HTR-8/SVneo (cell line): ENCODE results near the gene GALNT1.

Source experiments
- DNase-seq: peaks from one replicate; pipeline ENCODE4 v3.0.0; 2011; ENCODE audit warnings: low spot score, mixed read lengths; ENCODE audit not compliant: insufficient read length
- FAIRE-seq: peaks from 2 replicates; lab custom pipeline; 2011; peaks lifted over from hg19 to GRCh38; lab: Jason Lieb, UNC

GALNT1 gene

GRCh38 chr18:35581898-35582641, 530 bp downstream of the GALNT1 start:
- FAIRE-seq (no peak), DNase-seq (no peak)

DNA sequence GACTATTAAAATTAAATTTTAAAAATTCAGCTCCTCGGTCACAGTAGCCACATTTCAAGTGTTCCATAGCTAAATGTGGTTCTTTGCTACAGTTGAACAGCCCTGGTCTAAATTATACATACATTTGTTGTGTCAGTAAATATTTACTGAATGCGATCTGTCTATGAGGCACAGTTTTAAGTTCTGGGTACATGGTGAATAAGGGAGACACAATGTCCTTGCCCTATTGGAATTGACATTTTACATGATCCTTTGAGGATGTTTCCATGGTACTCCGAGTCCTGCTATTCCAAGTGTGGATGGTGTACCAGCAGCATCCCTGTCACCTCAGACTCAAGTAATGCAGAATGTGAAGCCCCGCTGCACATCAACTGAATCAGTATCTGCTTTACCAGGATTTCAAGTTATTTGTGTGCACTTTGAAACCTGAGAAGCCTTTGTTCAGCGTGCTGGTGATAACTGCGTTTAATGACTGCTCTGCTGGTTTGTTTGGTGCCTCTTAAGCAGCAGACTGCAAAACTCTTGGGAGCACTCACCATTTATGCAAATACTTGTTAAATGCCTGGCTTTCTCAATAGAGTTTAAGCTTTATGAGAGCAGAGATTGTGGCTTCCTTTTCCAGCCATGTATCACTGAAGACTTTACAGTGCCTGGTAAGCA, 1.5 kb downstream of the GALNT1 start:
- DNase-seq (no peak), FAIRE-seq (no peak)

GRCh38 chr18:35584735-35585134, 3.2 kb downstream of the GALNT1 start:
- FAIRE-seq = no peak

DNA sequence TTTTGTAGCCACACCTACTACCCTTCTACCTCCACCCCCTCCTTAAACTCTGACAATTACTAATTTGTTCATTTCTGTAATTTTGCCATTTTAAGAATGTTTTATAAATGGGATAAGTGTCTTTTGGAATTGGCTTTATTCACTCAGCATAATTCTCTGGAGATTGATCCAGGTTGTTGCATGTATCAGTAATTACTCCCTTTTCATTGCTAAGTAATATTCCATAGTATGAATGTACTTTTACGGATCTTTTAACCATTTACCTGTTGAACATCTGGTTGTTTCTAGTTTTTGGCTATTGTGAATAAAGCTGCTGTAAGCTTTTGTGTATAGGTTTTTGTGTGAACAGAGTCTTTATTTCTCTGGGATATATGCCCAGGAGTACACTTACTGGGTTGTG, 4.1 kb downstream of the GALNT1 start:
- FAIRE-seq = no peak

More at GRCh38 chr18:35584735-35585134, 3.2 kb downstream of the GALNT1 start:
- no peak for DNase-seq

DNA sequence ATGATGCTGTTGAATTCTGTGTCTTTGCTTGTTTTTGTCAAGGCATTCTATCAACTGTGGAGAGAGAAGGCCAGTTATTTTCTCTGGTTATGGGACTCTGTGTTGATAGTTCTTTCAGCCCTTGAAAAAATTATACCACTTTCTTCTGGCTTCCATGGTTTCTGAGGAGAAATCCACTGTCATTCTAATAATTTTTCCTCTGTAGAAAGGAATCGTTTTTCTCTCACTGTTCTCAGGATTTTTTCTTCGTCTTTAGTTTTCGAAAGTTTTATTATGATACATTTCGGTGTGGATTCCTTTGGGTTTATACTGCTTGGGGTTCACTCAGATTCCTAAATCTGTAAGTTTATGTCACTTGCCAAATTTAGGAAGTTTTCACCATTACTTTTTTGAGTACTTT, 6.6 kb downstream of the GALNT1 start:
- DNase-seq (no peak), FAIRE-seq (no peak)

More for the DNA sequence above, 4.1 kb downstream of the GALNT1 start:
- DNase-seq = no peak

GRCh38 chr18:35588995-35589394, 7.5 kb downstream of the GALNT1 start:
- FAIRE-seq = no peak

DNA sequence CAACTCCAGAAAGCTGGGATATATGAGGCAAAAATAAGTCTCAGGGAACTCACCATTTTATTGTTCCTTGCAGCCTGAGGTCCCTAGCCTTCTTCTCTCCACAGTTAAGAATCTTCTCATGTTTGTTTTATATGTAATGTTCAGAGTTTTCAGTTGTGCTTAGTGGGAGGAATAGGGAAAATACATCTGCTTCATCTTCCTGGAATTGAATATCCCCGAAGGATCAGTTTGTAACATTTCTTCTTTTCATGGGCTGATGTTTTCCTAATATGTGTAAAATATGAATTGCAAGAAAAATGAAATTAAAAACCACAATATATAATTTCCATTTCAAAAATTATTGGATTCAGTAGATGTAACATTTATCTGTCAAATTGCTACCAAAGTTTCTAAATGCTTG, 8.0 kb downstream of the GALNT1 start:
- no peak for DNase-seq
- FAIRE-seq = no peak

More at GRCh38 chr18:35588995-35589394, 7.5 kb downstream of the GALNT1 start:
- DNase-seq = no peak

DNA sequence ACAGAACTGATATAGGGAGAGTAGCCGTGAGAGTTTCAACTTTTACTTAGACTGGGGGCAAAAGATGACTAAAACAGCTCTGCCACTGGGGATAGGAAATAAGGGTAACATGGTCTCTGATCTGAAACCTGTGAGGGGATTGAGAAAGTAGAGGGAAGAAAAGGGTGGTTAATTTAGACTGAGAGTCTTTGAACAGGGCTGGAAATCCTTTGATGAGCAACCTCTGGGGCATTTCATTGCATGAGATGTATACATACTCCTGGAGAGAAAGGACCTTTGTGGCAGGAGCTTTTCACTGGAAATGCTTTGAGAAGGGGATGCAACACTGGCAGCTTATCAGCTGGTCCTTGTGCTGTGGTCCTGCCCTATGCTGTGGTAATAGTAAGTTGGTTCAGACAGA, 9.4 kb downstream of the GALNT1 start:
- FAIRE-seq (no peak), DNase-seq (no peak)

- FAIRE-seq (no peak), DNase-seq (no peak)
Observed at GRCh38 chr18:35592298-35592697, 10.8 kb downstream of the GALNT1 start.

DNA sequence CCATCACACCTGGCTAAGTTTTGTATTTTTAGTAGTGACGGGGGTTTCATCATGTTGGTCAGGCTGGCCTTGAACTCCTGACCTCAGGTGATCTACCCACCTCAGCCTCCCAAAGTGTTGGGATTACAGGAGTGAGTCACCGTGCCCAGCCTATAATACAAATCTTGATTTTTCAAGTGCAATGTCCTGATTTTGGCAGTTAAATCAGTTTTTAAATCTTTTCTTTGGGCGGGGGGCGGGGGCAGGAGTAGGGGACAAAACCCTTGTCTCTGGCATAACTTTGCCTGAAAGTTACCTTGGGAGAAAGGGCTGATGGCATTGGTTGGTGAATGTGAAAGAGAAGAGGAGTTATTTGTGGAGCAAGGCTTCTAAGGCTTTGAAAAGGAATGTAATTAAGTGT, 12.3 kb downstream of the GALNT1 start:
- FAIRE-seq = no peak
- DNase-seq = no peak

GRCh38 chr18:35597758-35598157, 16.2 kb downstream of the GALNT1 start:
- no peak for FAIRE-seq

DNA sequence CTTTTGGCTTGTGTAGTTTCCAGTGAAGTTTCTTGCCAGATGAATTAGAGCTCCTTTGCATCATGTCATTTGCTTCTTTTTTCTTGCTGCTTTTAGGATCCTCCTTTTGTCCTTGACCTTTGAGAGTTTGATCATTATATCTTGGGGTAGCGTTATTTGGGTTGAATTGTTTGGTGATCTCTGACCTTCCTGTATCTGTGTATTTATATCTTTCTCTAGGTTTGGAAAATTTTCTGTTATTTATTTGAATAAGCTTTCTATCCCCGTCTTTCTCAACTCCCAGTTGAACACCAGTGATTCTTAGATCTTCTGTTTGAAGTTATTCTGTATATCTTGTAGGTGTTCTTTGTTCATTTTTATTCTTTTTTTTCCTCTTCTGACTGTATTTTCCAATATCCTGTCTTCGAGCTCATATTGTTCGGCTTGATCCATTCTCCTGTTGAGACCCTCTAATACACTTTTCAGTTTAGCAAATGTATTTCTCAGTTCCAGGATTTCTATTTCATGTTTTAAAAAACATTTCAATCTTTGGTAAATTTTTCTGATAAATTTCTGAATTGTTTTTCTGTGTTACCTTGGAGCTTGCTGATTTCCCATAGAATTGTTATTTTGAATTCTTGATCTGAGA, 20.8 kb downstream of the GALNT1 start:
- no peak for DNase-seq
- no peak for FAIRE-seq

More at GRCh38 chr18:35597758-35598157, 16.2 kb downstream of the GALNT1 start:
- no peak for DNase-seq

GRCh38 chr18:35603008-35603407, 21.5 kb downstream of the GALNT1 start:
- FAIRE-seq = no peak

GRCh38 chr18:35603528-35603927, 22.0 kb downstream of the GALNT1 start:
- DNase-seq (no peak), FAIRE-seq (no peak)

More at GRCh38 chr18:35603008-35603407, 21.5 kb downstream of the GALNT1 start:
- no peak for DNase-seq

GRCh38 chr18:35604369-35604768, 22.8 kb downstream of the GALNT1 start:
- FAIRE-seq = no peak
- no peak for DNase-seq

DNA sequence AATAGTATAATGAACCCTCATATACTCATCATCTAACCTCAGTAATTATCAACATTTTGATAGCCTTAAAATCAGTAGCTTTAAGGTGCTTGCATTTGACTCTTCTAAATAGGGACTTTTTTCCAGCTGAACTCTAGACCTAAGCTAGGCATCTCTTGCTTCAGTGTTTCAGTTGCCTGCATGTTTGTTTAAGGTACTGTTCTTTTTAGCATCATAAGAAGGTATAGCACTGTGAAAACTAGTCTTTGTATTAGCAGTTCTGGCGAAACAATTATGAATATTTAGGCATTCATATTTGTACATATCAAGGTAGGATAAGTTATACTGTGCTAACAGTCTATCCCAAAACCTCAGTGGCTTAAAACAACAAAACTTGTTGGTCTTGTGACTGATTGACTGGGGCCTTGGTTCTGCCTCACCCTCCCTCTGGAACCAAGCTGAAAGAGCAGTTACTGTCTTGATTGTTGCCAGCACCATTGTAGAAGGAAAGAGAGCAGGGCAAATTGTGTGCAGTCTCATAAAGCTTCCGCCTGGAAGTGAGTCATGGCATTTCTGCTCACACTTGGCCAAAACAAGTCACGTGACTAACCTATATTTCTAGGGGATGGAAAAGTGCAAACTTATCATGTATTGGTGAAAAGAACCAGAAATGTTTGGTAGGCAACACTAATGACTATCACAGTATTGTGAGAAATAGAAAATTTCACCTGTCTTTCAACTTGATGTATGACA, 24.3 kb downstream of the GALNT1 start:
- DNase-seq = no peak
- FAIRE-seq = no peak

DNA sequence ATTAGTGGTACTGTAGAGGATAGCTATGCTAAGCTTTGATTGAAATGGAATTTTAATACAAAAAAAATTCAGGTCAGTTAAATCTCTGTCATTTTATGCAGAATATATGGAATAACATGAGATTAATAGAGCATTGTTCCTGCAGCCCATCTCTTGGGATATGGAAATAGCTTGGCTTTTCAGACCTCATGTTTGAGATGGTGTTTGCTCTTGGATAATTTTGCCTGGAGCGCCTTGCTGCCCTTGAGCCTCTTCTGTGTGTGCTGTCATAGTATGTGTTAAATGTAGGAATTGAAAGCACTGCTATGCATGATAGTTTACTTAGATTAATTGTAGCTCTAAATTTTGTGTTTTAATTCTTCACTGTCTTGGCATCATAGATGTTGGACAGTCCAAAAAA, 27.7 kb downstream of the GALNT1 start:
- no peak for FAIRE-seq
- no peak for DNase-seq

GRCh38 chr18:35610089-35610488, 28.5 kb downstream of the GALNT1 start:
- FAIRE-seq = no peak
- DNase-seq = no peak

DNA sequence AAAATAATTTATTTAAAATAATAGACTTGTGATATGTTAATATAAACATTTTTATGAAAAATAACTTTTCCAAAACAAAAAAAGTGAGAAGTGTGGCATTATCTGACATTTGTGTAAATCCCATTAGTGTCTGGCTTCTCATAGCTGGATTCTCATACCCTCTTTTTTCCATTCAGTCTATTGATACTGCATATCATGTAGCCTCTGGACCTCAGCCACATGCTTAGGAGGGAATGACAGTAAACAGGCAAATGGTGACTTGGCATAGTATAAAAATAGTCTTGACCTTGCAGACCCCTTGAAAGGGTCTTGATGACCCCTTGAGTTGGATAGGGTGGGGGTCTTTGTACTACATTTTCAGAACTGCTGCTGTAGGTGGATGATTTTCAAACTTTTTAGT, 29.2 kb downstream of the GALNT1 start:
- no peak for DNase-seq

DNA sequence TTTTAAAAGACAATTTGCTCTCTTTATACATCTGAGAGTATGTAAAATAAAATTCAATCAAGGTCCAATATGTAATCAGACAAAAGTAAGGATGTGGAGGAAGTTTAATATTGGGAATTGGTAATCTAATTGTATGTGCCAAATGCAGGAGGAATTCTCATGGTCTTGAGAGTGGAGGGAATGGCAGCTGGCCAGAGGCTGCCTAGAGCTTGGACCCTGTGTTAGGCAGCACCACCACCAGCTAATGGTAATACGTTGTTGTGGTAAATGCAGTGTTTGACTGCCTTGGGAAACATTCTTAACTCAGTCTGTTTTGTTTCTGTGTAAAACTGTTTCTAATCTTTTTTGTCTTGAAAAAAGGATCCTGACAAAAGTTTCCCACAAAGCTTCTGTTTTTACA, 30.0 kb downstream of the GALNT1 start:
- DNase-seq (no peak), FAIRE-seq (no peak)

More for the DNA sequence above, 29.2 kb downstream of the GALNT1 start:
- FAIRE-seq = no peak

DNA sequence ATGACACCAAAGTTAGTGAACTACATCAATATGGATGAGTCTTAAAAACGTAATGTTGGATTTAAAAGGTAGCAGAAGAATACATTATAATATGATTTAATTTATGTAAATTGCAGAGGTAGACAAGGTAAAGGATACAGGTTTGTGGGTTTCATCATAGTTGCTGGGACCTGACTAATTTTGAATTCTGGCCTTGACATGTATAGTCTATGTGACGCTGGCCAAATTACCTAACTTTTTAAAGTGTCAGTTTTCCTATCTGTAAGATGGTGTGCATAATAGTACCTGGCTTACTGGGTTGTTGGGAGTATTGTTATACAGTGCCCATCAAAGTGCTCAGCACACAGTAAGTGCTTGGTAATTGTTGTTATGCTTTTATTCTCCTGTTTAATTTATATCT, 34.5 kb downstream of the GALNT1 start:
- DNase-seq (no peak), FAIRE-seq (no peak)
